Fibroblast of mammary gland (primary cell): ENCODE data around the gene CMTM3.

ENCODE experiments used
- DNase-seq: peaks from one replicate; pipeline ENCODE4 v3.0.0-alpha.2; 2010; ENCODE audit warnings: low read depth
- H3K4me3 ChIP-seq: 2 replicates; pipeline ENCODE4 v1.5.1; 2011; ENCODE audit warnings: low read depth, mild to moderate bottlenecking, low read length, moderate library complexity; ENCODE audit not compliant: control insufficient read depth
- CTCF ChIP-seq: conservative IDR thresholded peaks from 2 replicates; pipeline ENCODE4 v1.5.1; 2011; ENCODE audit warnings: low read depth, low read length, inconsistent platforms; ENCODE audit not compliant: control insufficient read depth, insufficient read depth

Gene CMTM3

GRCh38 chr16:66617010-66617434, 12.5 kb downstream of the CMTM3 start:
- H3K4me3 ChIP-seq = no peak overlapping the region
- peak; percentile 52 for DNase-seq
- TF ChIP-seq CTCF = no peak

GRCh38 chr16:66617728-66618127, 13.2 kb downstream of the CMTM3 start:
- no peak overlapping the region for H3K4me3 ChIP-seq
- DNase-seq = no peak
- no peak for TF ChIP-seq CTCF

- DNase-seq = peak; percentile 99
- TF ChIP-seq CTCF = no peak
- H3K4me3 ChIP-seq = no peak overlapping the region
Measured at GRCh38 chr16:66618588-66619375, 14.3 kb downstream of the CMTM3 start.

- peak; percentile 93 for DNase-seq
- no peak for TF ChIP-seq CTCF
- H3K4me3 ChIP-seq = no peak overlapping the region
Measured at GRCh38 chr16:66619534-66620428, 15.3 kb downstream of the CMTM3 start.

- TF ChIP-seq CTCF = no peak
- DNase-seq = no peak
- no peak overlapping the region for H3K4me3 ChIP-seq
Measured at GRCh38 chr16:66620429-66620795, 15.9 kb downstream of the CMTM3 start.

- H3K4me3 ChIP-seq = no peak overlapping the region
- no peak for DNase-seq
- no peak for TF ChIP-seq CTCF
Measured at GRCh38 chr16:66621973-66622372, 17.5 kb downstream of the CMTM3 start.
